HuH-7.5 (cell line): ENCODE data around the gene FAM25G.

Experiments
- DNase-seq: peaks from one replicate; pipeline ENCODE4 v3.0.0; 2011; ENCODE audit warnings: low spot score

Gene FAM25G

DNA sequence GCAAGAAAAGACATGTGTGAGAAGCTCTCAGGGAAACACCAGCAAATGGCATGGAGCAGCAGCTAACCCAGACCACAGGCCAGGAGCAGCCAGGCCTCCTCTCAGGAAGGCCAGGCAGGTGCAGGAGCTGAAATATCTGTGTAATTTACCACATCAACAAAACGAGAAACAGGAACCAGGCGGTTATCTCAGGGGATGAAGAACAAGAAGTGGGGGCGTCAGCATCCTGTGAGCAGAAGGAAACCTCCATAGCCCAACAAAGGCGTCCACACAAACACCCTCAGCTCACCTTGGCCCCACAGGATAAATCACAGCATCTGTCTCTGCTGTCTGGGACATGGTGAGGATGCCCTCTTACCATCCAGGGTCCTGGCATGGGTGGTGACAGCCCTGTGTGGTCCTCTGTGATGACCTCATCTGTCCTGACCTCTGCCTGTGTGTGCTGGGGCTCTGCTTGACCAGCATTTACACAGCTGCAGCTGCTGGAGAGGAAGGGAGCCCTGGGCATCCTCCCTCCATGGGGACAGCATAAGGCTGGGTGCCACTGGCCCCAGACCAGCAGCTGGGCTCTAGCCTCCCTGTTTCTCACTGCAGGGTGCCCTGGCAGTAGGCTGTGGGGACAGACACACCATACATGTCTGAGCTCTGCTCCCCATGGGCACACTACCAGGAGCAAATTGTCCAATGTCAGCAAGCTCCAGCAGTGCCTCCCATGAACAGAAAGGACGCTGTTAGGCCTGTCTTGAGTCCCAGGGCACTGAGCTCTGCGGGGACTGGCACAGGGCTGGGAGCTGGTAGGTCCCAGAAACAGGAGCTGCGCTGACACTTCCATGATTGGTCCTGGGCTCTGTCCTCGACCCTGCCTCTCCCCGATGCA is 42.2 kb downstream of the FAM25G start:
- no peak for DNase-seq

DNA sequence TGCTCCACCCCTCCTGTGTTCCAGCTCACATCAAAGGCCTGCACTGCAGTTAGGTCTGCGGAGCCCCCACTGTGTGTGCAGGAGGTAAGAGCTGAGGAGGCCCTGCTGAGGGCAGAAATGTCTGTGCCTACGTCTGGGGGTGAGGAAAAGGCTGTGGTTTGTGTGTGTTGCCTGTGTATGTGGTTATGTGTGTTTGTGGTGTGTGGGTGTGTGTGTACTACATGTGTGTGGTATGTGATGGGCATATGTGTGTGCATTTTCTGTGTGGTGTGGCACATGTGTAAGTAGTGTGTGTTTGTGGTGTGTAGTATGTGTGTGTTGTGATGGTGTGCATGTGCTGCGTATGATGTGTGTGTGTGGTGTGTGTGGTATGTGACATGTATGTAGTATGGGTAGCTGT is 43.8 kb downstream of the FAM25G start:
- no peak for DNase-seq

DNA sequence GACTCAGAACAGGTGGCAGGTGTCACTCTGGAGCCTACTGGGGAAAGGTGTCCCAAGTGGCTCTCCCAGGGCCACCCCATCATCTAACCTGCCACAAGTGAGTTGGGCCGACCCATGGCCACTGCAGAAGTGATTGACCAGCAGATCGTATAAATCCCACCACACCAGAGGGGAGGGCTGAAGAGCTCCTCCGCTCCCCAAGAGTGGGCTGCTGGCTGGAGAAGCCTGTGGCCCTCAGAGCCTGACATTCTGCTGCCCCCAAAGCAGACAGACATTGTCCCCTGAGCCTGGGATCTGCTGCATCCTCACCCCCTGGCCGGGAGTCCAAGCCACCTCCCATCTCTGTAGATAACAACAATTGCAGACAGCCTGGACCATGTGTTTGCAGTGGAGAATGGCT is 44.3 kb downstream of the FAM25G start:
- DNase-seq: no peak

DNA sequence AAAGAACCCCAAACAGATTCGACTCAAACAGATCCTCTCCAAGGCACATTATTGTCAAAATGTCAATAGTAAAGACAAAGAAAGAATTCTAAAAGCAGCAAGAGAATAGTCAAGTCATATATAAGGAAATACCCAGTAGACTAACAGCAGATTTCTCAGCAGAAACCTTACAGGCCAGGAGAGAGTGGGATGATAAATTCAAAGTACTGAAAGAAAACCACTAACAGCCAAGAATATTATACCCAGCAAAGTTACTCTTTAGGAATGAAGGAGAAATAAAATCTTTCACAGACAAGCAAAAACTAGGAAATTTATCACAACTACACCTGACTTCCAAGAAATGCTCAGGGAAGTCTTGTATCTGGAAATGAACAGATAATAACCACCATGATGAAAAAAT is 45.8 kb downstream of the FAM25G start:
- DNase-seq: no peak

DNA sequence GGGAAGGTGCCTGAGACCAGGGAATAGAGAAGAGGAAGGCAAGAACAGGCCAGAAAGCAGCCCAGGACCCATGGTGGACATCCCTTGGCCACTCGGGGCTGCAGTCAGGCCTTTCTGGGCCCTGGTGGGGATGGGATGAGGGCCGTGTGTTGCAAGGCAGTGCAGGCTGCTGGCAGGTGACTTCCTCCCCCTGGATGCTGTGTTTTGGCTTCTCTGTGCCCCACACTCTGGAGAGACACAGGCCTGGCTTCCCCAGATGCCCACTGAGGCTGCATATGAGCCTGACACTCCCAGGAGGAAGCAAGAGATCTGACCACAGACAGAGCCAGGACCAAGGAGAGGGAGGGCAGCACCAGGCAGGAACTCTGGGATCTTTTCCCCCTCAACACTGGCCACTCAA is 47.5 kb downstream of the FAM25G start:
- DNase-seq: no peak

DNA sequence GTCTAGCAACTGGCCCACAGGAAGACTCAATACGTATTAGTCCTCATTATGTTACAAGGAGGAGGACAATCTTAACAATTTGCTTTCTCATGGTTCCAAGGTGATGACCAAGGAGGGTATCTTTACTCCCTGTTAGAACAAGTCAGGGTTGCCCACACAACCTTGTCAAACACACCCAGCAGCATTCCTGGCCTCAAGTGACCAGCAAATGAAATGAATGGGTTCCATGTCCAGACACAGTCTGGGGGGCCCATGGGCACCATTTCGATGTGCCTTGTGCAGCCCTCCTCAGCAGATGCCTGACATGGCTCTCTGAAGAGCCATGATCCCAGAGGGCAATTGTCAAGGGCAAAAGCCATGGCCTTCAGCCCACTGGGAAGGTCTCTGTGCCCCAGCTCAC is 48.4 kb downstream of the FAM25G start:
- no peak for DNase-seq

DNA sequence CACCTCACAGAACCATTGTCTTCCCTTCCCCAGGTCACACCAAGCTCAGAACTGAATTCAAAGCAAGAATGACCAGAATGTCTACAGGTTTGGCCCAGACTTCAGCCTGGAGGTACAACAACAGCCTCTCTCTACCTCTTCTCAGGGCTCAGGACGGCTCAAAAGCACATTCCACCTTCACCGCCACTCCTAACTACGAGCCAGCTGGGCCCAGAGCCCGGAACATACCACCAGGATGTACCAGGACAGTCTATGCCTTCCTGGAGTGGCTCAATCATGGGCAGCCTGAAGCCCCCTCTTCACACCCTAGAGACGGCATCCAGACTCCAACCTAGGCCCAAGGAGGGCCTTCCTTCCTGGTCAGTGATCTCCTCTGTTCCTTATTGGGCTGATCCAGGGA is 49.1 kb downstream of the FAM25G start:
- no peak for DNase-seq

DNA sequence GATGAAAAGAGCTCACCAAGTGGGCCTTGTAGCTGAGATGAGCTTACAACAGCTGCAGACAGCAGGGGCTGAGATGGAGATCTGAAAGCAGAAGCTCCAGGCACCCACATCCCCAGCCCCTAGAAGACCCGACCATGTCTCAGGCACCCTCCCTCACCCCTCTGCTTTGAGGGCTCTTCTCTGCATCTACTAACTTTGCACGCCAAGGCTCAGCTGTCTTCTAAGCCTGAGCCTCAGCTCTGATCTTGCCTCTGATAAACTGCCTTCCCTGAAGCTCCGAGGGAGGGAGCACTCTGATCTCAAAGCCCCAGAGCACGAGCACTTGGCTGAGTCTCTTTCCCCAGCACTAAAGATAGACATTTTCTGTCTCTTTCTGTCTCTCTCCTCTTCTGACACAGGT is 49.6 kb downstream of the FAM25G start:
- DNase-seq: no peak

DNA sequence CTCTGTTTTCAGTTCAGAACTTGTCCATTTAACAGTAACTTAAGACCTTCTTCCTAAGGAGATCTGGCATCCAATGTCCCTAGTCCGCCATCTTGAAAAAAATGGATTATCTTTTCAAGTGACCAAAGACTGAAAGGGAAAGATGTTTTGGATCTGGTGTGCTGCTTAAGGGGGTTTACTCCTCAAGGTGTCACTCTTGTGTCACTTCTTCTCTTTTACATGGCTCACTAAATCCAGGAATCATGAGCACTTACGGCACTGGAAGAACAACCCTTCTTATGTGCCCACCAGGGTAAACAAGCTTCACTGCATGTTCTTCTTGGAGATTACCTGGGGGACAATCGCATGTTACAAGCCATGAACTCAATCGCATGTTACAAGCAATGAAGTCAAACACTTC is 51.3 kb downstream of the FAM25G start:
- no peak for DNase-seq

DNA sequence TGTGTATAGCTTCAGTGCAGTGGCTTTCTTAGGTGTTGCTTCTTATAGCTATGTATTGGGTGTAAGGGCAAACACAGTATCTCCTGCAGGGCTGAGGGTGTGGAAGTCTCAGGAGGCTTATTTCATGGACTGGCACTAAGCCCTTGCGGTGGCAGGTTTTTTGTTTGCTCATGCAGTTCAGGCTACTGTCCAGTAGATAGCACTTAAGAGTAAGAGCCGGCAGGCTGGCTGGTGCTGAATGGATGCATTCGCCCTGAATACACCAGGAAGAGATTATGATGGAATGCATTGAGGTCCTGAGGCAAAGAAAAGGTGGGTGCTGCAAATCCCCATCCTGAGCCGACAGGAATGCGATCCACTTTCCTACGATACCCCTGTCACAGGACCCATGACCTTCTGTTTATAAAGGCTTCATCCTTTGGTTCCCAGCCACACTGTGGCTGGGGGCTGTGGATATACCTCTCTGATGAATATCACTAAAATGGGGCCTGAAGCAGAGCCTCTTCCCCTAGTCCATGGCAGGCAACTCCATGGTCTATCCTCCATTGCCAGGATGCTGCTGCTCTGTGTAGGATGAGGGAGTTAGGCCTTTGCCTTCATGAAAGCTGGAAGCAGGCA is 52.5 kb downstream of the FAM25G start:
- peak; percentile 46 for DNase-seq
